RWPE1 (cell line): Measurements from ENCODE around the gene NHS.

Source experiments
- CTCF ChIA-PET: fragments of 350-600 bp; sonication (Branson Sonifier 250); formaldehyde crosslinking; extraction: SDS; loops from one replicate; lab custom pipeline; 2021; lab: Yijun Ruan, JAX
- POLR2A ChIA-PET: fragments of 400-600 bp; formaldehyde crosslinking; extraction: SDS; loops from one replicate; lab custom pipeline; 2020; ENCODE audit warnings: antibody characterized with exemption; ENCODE audit not compliant: low non-redundant PET; lab: Yijun Ruan, JAX
- DNase-seq: peaks from one replicate; pipeline ENCODE4 v3.0.0; 2012; ENCODE audit warnings: low spot score
- H3K27ac ChIP-seq: fragments of 450-650 bp; 2 replicates; pipeline ENCODE4 v1.5.1; 2017
- CTCF ChIP-seq: fragments of 450-650 bp; conservative IDR thresholded peaks from 2 replicates; pipeline ENCODE4 v1.5.1; 2017; ENCODE audit warnings: low read depth, mild to moderate bottlenecking

Gene NHS

GRCh38 chrX:17637235-17637634 lies 262.2 kb downstream of the NHS start:
- H3K27ac ChIP-seq: no peak overlapping the region
- no peak for DNase-seq
- CTCF ChIA-PET: no interaction called here
- POLR2A ChIA-PET: no interaction called here
- no peak for TF ChIP-seq CTCF

GRCh38 chrX:17638731-17639130 lies 263.7 kb downstream of the NHS start:
- POLR2A ChIA-PET: no interaction called here
- DNase-seq: no peak
- CTCF ChIA-PET: no interaction called here
- H3K27ac ChIP-seq: no peak overlapping the region
- no peak for TF ChIP-seq CTCF

- TF ChIP-seq CTCF: no peak
- ChIA-PET CTCF (no interaction called here), POLR2A (no interaction called here)
- no peak overlapping the region for H3K27ac ChIP-seq
- DNase-seq: no peak
These were observed 267.9 kb downstream of the NHS start for GRCh38 chrX:17642891-17643290.

- DNase-seq: no peak
- ChIA-PET CTCF (interaction anchor here (0.6 kb wide), 1 partner anchor 53 kb away, joined by 3 read pairs; no protein-coding TSS in a partner anchor), POLR2A (no interaction called here)
- H3K27ac ChIP-seq: no peak overlapping the region
- TF ChIP-seq CTCF: no peak
These were observed 268.5 kb downstream of the NHS start for GRCh38 chrX:17643528-17643927.

GRCh38 chrX:17644001-17644400 lies 269.0 kb downstream of the NHS start:
- no peak for TF ChIP-seq CTCF
- POLR2A ChIA-PET: no interaction called here
- no peak overlapping the region for H3K27ac ChIP-seq
- no peak for DNase-seq
- CTCF ChIA-PET: interaction anchor here (0.6 kb wide), 1 partner anchor 53 kb away, joined by 3 read pairs; no protein-coding TSS in a partner anchor

- CTCF ChIA-PET: interaction anchor here (0.7 kb wide), 1 partner anchor 808 kb away, joined by 3 read pairs; no protein-coding TSS in a partner anchor
- DNase-seq: no peak
- TF ChIP-seq CTCF: no peak
- POLR2A ChIA-PET: no interaction called here
- H3K27ac ChIP-seq: no peak overlapping the region
These were observed 279.1 kb downstream of the NHS start for GRCh38 chrX:17654116-17654515.
